GM12873 (cell line): Measurements from ENCODE around the gene ILK.

Experiments used
- TF ChIP-seq, protein P1 (sequence below): IDR thresholded peaks from 2 replicates; pipeline ENCODE4 v1.5.1; 2012; ENCODE audit warnings: low read depth, mild to moderate bottlenecking, moderate library complexity, low read length, control low read depth; ENCODE audit not compliant: insufficient read depth; ENCODE audit errors: missing control alignments

ILK gene

DNA sequence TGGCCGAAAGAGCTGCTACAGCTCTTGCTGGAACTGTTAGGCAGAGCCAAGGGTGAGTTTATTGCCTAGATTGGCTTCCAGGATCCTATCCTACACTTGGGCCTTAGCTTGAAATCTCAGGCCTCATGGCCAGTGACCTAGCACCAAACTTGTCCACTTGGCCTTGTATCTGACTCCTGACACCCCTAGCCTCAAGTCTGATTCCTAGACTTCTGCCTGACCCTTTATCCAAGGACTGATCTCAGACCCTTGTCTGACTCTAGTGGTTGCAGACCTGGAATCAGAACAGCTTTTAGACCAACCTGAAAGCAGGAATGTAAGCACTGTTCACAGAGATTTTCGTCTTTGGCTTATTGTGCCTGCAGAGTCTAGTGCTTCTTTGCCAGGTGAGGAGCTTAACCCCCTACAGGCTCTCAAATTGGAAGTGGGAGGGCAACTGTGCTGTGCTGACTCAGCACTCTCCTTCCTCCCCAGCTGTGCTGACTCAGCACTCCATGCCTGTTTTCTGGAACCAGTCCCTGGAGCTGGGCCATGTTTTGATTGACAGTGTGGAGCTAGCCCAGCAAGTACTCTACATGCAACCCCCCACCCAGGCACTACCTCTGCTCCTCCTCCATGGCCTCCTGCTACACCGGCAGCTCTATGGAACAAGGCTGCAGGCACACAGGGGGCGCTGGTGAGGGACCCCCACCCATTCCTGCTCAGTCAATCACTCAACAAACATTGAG lies 35.2 kb upstream of the ILK start:
- TF ChIP-seq, protein P1, sequence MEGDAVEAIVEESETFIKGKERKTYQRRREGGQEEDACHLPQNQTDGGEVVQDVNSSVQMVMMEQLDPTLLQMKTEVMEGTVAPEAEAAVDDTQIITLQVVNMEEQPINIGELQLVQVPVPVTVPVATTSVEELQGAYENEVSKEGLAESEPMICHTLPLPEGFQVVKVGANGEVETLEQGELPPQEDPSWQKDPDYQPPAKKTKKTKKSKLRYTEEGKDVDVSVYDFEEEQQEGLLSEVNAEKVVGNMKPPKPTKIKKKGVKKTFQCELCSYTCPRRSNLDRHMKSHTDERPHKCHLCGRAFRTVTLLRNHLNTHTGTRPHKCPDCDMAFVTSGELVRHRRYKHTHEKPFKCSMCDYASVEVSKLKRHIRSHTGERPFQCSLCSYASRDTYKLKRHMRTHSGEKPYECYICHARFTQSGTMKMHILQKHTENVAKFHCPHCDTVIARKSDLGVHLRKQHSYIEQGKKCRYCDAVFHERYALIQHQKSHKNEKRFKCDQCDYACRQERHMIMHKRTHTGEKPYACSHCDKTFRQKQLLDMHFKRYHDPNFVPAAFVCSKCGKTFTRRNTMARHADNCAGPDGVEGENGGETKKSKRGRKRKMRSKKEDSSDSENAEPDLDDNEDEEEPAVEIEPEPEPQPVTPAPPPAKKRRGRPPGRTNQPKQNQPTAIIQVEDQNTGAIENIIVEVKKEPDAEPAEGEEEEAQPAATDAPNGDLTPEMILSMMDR, result peak; percentile 5

DNA sequence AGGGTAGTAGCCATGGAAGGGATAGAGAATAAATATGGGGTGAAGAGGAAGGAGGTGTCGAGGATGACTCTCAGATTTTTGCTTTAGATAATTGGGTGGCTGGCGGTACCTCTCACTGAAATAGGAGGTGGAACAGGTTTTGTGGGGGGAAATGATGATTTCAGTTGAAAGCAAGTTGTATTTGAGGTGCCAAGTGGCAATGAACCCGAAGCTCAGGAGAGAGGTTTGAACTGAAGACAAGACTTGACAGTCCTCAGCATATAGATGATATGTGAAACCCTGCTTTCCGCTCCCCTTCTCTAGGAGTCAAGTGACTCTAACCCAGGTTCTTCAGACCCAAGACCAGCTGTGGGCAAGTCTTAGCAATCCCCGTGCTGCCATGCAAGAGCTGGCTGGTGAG lies 33.9 kb upstream of the ILK start:
- TF ChIP-seq, protein P1, result no peak

DNA sequence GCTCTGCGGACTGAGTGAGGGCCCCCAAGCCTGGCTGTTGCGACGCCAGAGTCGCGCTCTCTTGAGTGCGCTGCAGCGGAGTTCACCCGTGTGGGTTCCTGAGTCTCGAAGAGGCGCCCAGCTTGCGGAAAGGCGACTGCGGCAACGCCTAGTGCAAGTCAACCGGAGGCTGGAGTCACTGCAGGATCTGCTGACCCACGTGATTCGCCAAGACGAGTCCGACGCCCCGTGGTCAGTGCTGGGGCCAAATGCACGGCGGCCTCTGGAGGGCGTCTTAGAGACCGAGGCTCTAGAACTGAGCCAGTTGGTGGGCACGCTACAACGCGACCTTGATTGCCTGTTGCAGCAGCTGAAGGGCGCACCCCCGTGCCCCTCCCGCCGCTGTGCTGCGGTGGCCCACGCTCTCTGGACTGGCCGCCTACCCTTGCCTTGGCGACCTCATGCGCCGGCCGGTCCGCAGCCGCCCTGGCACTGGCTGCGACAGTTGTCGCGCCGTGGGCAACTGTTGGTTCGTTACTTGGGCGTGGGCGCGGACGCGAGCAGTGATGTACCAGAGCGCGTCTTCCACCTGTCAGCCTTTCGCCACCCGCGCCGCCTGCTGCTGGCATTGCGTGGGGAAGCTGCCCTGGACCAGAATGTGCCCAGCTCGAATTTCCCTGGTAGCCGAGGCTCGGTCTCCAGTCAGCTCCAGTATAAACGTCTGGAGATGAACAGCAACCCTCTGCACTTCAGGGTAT lies 32.7 kb upstream of the ILK start:
- TF ChIP-seq, protein P1, result no peak

DNA sequence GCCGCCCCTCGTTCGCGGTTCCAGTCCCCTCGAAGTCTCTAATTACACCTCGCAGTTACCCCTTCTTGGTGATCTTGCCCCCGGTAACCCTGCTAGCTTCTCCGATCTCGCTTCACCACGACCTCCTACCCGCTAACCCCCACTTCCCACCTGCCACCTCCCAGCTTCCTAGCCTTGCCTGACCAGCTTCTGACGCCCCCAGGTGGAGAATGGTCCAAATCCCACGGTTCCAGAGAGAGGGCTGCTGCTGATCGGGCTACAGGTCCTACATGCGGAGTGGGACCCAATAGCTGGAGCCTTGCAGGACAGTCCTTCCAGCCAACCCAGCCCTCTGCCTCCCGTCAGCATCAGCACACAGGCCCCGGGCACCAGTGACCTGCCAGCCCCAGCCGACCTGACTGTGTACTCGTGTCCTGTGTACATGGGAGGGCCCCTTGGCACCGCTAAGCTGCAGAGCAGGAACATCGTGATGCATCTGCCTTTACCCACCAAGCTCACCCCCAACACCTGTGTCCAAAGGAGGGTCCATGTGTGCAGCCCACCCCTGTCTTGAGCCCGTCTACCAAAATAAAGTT lies 32.1 kb upstream of the ILK start:
- TF ChIP-seq, protein P1, result no peak

DNA sequence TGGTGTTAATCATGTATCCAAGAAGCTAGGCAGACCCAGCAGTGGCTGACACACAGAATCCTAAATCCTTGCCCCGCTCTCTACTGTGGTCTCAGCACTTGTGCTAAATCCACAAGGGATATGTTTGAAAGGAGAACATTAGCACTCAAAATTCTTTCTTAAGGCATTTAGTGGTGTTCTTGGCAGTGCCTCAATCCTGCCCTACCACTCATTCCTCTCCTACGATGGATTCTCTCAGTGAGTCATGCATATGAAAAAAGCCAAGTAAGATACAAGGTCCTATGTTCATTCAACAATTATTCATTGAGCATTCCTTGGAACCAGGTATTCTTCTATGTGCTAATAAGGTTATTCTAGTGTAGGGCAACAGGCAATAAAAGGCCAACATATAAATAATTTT lies 31.4 kb upstream of the ILK start:
- TF ChIP-seq, protein P1, result no peak

DNA sequence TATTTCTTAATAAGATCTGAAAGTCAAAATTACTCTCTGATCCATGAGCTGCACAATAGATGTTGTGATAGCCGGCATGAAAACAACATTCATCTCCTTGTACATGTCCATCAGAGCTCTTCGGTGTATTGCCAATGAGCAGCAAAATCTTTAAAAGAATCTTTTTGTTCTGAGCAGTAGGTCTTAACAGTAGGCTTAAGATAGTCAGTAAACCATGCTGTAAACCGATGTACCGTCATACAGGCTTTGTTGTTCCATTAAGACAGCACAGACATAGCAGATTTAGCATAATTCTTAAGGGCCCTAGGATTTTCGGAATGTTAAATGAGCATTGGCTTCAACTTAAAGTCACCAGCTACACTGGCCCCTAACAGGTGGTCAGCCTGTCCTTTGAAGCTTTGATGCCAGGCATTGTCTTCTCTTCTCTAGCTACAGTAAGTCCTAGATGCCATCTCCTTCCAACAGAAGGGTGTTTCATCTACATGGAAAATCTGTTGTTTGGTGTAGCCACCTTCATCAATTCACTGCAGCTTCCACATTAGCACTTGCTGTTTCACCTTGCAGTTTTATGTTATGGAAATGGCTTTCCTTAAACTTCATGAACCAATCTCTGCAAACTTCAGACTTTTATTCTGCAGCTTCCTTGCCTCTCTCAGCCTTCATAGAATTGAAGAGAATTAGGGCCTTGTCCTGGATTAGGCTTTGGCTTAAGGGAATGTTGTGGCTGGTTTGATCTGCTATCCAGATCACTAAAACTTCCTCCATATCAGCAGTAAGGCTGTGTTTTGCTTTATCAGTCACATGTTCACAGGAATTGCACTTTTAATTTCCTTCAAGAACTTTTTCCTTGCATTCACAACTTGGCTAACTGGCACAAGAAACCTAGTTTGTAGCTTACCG lies 28.5 kb upstream of the ILK start:
- TF ChIP-seq, protein P1, result no peak
